ENCODE data around the gene FAM210B. TPM values are rescaled to one million over a fixed set of nuclear protein-coding genes. Genes with fewer than 3 reads are reported as not detected.
A peak's percentile ranks its signal among the peaks of the same experiment; 100 is the strongest.

The FAM210B gene, protein sequence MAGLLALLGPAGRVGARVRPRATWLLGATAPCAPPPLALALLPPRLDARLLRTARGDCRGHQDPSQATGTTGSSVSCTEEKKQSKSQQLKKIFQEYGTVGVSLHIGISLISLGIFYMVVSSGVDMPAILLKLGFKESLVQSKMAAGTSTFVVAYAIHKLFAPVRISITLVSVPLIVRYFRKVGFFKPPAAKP
- 36.4 TPM for total RNA-seq
- long read RNA-seq, transcript FAM210B-201 (3 exons, 3,046 nt), result major isoform, 77 of 90 reads
- long read RNA-seq, partial matches to known transcripts, result 11 of 90 reads
- long read RNA-seq, other reads (novel, unspliced or antisense), result 1 of 90 reads

DNA sequence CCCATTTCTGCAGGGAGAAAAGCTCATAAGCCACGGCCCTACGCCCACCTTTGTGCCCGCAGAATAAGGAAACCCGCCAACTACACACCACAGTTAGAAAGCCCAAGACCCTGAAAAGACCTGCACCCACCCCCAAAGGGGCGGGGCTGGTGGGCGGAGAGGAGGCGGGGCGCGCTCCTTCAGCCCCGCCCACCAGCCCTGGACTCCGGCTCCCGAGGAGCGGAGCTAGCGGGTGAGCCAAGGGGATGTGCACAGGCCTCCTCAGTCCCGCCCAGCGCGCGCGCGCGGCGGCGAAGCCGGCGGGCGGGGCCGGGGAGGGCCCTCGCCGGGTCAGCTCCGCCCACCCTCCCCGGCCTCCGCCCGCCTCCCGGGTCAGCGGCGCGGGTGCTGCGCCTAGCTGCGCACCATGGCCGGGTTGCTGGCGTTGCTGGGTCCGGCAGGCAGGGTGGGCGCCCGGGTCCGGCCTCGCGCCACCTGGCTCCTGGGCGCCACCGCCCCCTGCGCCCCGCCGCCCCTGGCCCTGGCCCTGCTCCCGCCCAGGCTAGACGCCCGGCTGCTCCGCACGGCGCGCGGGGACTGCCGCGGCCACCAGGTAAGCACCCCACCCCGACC lies at the start of gene FAM210B:
TSS of gene FAM210B (plus strand) at position 375 of the 612 bp plus-strand sequence. CDS start at position 407, 32 bp downstream.
- Histone ChIP-seq H3K4me1 (peaks cover 14% of the 10 kb centered on the region), H3K36me3 (peaks cover 9% of the 10 kb centered on the region), H3K9me3 (no peaks in the 10 kb centered on the region), H3K4me3 (peak within 1 kb of the TSS; percentile 95), H3K27ac (peak within 1 kb of the TSS; percentile 85), H3K27me3 (ENCODE audit: low read depth) (no peaks in the 10 kb centered on the region)
- intact Hi-C loops (cut with DNase I), result no loop called here
- TF ChIP-seq, protein P1, sequence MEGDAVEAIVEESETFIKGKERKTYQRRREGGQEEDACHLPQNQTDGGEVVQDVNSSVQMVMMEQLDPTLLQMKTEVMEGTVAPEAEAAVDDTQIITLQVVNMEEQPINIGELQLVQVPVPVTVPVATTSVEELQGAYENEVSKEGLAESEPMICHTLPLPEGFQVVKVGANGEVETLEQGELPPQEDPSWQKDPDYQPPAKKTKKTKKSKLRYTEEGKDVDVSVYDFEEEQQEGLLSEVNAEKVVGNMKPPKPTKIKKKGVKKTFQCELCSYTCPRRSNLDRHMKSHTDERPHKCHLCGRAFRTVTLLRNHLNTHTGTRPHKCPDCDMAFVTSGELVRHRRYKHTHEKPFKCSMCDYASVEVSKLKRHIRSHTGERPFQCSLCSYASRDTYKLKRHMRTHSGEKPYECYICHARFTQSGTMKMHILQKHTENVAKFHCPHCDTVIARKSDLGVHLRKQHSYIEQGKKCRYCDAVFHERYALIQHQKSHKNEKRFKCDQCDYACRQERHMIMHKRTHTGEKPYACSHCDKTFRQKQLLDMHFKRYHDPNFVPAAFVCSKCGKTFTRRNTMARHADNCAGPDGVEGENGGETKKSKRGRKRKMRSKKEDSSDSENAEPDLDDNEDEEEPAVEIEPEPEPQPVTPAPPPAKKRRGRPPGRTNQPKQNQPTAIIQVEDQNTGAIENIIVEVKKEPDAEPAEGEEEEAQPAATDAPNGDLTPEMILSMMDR (IDR thresholded peaks at IDR 0.05), result no peak
- DNase-seq, result peak; percentile 93
- peak; percentile 99 for ATAC-seq

DNA sequence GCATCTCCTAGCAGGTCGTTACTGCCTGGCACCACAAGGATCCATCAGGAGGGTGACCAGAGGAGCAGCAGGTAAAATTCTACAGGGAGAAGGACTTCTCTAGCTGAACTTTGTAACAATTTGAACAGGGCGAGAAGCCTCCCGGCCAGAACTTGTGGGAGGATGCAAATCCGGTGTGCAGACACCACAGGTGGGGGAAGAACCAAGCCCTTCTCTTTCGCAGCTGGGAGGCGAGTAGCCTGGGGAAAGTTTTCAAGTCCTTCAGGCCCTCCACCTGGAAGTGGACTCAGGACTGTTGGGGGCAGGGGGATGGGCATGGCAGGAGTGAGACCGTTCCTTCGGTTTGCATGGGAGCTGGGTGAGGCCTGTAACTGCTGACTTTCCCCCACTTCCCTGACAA lies 42.7 kb upstream of the FAM210B start:
- H3K27me3 ChIP-seq (ENCODE audit: low read depth), result peaks cover 4% of the 10 kb centered on the region
- ATAC-seq (no peak), DNase-seq (no peak)
- TF ChIP-seq, protein P1 (IDR thresholded peaks at IDR 0.05), result no peak
- no peak overlapping the region for H3K4me3 ChIP-seq
- H3K36me3 ChIP-seq, result no peaks in the 10 kb centered on the region
- intact Hi-C loops (cut with DNase I), result no loop called here
- H3K9me3 ChIP-seq, result no peaks in the 10 kb centered on the region
- H3K27ac ChIP-seq, result no peak overlapping the region
- H3K4me1 ChIP-seq, result no peaks in the 10 kb centered on the region

- TF ChIP-seq, protein P1 (IDR thresholded peaks at IDR 0.05), result no peak
- Histone ChIP-seq H3K4me3 (no peak overlapping the region), H3K4me1 (no peaks in the 10 kb centered on the region), H3K9me3 (no peaks in the 10 kb centered on the region), H3K27ac (no peak overlapping the region), H3K27me3 (ENCODE audit: low read depth) (no peaks in the 10 kb centered on the region), H3K36me3 (no peaks in the 10 kb centered on the region)
- no peak for ATAC-seq
- intact Hi-C loops (cut with DNase I), result no loop called here
- no peak for DNase-seq
Measured at GRCh38 chr20:56316483-56316882, 42.3 kb upstream of the FAM210B start.

DNA sequence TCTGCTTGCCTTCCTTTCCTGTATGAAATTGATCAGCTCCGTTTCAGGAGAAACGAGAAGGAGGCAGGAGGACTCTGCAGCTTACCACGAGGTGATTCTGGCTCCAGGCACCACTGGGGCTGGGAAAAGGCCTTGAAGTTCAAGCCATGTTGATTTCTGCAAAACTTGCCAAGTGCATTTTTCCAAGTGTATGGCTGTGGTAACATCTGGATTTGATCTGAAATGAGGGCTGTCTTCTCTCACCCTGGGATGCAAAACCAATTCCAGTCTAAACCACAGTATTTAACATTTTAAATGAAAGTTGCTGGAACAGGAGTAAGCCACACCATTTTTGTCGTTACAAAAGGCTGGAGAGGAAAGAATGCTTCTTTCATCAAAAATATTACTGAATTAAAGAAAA lies 36.1 kb upstream of the FAM210B start:
- ATAC-seq (no peak), DNase-seq (no peak)
- Histone ChIP-seq H3K9me3 (no peaks in the 10 kb centered on the region), H3K4me1 (no peaks in the 10 kb centered on the region), H3K36me3 (no peaks in the 10 kb centered on the region), H3K27ac (no peak overlapping the region), H3K4me3 (no peak overlapping the region), H3K27me3 (ENCODE audit: low read depth) (no peaks in the 10 kb centered on the region)
- intact Hi-C loops (cut with DNase I), result no loop called here
- TF ChIP-seq, protein P1 (IDR thresholded peaks at IDR 0.05), result no peak

- no peaks in the 10 kb centered on the region for H3K27me3 ChIP-seq (ENCODE audit: low read depth)
- H3K4me1 ChIP-seq, result no peaks in the 10 kb centered on the region
- TF ChIP-seq, protein P1 (IDR thresholded peaks at IDR 0.05), result no peak
- no peak overlapping the region for H3K4me3 ChIP-seq
- no peaks in the 10 kb centered on the region for H3K36me3 ChIP-seq
- ATAC-seq (no peak), DNase-seq (no peak)
- H3K27ac ChIP-seq, result no peak overlapping the region
- H3K9me3 ChIP-seq, result no peaks in the 10 kb centered on the region
- intact Hi-C loops (cut with DNase I), result no loop called here
Measured at GRCh38 chr20:56323206-56323605, 35.6 kb upstream of the FAM210B start.
